ENCODE results near the gene KMT2A.
A peak's percentile ranks its signal among the peaks of the same experiment; 100 is the strongest.

Gene KMT2A

DNA sequence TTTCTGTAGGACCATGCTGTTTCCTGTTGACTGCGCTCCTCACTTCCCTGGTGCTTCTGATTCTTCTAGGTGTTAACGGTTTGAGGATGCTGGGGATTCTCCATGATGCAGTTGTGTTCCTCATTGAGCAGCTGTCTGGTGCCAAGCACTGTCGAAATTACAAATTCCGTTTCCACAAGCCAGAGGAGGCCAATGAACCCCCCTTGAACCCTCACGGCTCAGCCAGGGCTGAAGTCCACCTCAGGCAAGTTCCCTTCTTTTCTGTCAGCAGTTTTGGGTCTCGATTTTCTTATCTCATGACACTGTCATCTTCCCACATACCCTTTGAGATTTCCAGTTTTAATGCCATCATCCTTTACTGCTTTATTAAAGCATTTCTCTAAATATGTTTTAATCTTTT, 83.3 kb downstream of the KMT2A start:
- no peak for DNase-seq (ENCODE audit: extremely low read depth, low read depth)
- TF ChIP-seq CTCF (IDR thresholded peaks at IDR 0.05; ENCODE audit: low read depth, low read length, missing control alignments), result no peak
- H3K4me3 ChIP-seq (replicated peaks; ENCODE audit: low read depth, low read length), result no peak overlapping the region

GRCh38 chr11:118521892-118522311, 85.6 kb downstream of the KMT2A start:
- no peak for TF ChIP-seq CTCF (IDR thresholded peaks at IDR 0.05; ENCODE audit: low read depth, low read length, missing control alignments)
- DNase-seq (ENCODE audit: extremely low read depth, low read depth), result no peak
- H3K4me3 ChIP-seq (replicated peaks; ENCODE audit: low read depth, low read length), result no peak overlapping the region

DNA sequence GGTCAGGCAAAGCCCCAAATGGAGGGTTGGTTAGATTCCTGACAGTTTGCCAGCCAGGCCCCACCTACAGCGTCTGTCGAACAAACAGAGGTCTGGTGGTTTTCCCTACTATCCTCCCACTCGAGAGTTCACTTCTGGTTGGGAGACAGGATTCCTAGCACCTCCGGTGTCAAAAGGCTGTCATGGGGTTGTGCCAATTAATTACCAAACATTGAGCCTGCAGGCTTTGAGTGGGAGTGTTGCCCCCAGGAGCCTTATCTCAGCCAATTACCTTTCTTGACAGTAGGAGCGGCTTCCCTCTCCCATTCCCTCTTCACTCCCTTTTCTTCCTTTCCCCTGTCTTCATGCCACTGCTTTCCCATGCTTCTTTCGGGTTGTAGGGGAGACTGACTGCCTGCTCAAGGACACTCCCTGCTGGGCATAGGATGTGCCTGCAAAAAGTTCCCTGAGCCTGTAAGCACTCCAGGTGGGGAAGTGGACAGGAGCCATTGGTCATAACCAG, 86.3 kb downstream of the KMT2A start:
- H3K4me3 ChIP-seq (replicated peaks; ENCODE audit: low read depth, low read length), result no peak overlapping the region
- TF ChIP-seq CTCF (IDR thresholded peaks at IDR 0.05; ENCODE audit: low read depth, low read length, missing control alignments), result peak; percentile 55
- no peak for DNase-seq (ENCODE audit: extremely low read depth, low read depth)

GRCh38 chr11:118524356-118524755, 88.1 kb downstream of the KMT2A start:
- TF ChIP-seq CTCF (IDR thresholded peaks at IDR 0.05; ENCODE audit: low read depth, low read length, missing control alignments), result no peak
- DNase-seq (ENCODE audit: extremely low read depth, low read depth), result no peak
- no peak overlapping the region for H3K4me3 ChIP-seq (replicated peaks; ENCODE audit: low read depth, low read length)

GRCh38 chr11:118524757-118525470, 88.6 kb downstream of the KMT2A start:
- no peak for DNase-seq (ENCODE audit: extremely low read depth, low read depth)
- TF ChIP-seq CTCF (IDR thresholded peaks at IDR 0.05; ENCODE audit: low read depth, low read length, missing control alignments), result no peak
- H3K4me3 ChIP-seq (replicated peaks; ENCODE audit: low read depth, low read length), result no peak overlapping the region

DNA sequence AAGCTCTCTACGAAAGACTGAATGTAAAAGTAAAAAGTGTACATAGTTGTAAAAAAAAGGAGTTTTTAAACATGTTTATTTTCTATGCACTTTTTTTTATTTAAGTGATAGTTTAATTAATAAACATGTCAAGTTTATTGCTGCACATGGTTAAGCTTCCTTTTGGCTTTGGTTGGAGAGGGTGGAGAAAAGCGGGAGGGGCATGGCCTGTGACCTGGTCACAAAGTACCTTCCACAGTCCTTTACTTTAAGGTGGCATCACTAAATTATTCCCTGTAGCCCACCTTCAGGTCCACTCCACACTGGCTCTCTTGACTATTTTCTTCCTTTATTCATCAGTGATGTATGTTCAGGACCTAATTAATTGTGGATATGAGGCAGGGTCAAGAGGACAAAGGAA, 90.4 kb downstream of the KMT2A start:
- DNase-seq (ENCODE audit: extremely low read depth, low read depth), result no peak
- no peak overlapping the region for H3K4me3 ChIP-seq (replicated peaks; ENCODE audit: low read depth, low read length)
- no peak for TF ChIP-seq CTCF (IDR thresholded peaks at IDR 0.05; ENCODE audit: low read depth, low read length, missing control alignments)

DNA sequence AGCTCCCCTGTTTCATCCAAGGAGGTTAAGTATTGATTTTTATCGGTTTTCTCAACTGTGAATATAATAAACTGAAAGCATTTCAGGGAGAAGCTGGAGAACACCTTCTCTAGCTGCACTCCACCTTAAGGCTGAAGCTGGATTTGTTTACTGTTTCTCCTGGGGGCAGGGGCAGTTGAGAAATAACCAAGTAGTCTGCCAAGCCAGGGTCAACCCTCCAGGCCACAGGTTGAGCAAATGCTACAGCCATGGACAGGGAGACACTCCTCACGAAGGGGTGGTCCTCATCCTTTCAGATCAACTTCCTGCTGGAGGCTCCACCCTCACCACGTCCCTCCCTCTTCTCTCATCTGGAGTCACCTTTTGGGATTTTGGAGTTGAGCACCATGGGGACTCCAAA, 90.8 kb downstream of the KMT2A start, which contains the start of gene TTC36:
Gene TTC36, plus strand, starts transcription at position 366 of the 400 bp plus-strand sequence. Its CDS starts 21 bp downstream, at position 387.
- no peak for DNase-seq (ENCODE audit: extremely low read depth, low read depth)

More for the DNA sequence above, 90.8 kb downstream of the KMT2A start, which contains the start of gene TTC36:
- TF ChIP-seq CTCF (IDR thresholded peaks at IDR 0.05; ENCODE audit: low read depth, low read length, missing control alignments), result no peak
- H3K4me3 ChIP-seq (replicated peaks; ENCODE audit: low read depth, low read length), result no peak within 1 kb of the TSS
